Fibroblast of pulmonary artery (primary cell): ENCODE data around the gene HEPHL1.

ENCODE experiments used
- DNase-seq: peaks from one replicate; pipeline ENCODE4 v3.0.0-alpha.2; 2010; ENCODE audit warnings: low read depth
- H3K4me3 ChIP-seq: replicated peaks from 2 replicates; pipeline ENCODE4 v1.5.1; 2011; ENCODE audit warnings: low read depth, mild to moderate bottlenecking, control low read depth, low read length, moderate library complexity
- CTCF ChIP-seq: IDR thresholded peaks from 2 replicates; pipeline ENCODE4 v1.5.1; 2011; ENCODE audit warnings: mild to moderate bottlenecking, control low read depth, low read length, inconsistent platforms; ENCODE audit errors: missing control alignments

Gene HEPHL1

GRCh38 chr11:94132823-94133408, 111.8 kb downstream of the HEPHL1 start:
- no peak for TF ChIP-seq CTCF
- H3K4me3 ChIP-seq = no peak overlapping the region
- DNase-seq = no peak

DNA sequence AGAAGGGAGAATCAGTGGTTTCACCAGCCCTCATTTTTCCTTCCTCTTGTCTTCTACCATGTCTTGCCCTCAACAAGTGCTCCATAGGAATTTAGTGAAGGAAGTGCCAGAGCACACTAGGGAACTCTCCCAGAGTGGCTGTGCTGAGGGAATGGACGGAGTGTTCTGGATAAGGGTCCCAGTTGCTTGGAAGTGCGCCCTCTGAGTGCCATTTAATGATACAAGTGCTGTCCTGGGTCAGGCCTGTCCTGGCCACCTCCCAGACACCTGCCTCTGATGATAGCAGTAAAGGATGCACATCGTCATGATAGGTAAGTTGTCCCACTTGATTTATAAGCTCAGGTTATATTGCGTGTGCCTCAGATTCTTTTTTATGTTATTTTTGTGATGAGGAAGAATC, 112.6 kb downstream of the HEPHL1 start:
- no peak overlapping the region for H3K4me3 ChIP-seq
- no peak for TF ChIP-seq CTCF

DNA sequence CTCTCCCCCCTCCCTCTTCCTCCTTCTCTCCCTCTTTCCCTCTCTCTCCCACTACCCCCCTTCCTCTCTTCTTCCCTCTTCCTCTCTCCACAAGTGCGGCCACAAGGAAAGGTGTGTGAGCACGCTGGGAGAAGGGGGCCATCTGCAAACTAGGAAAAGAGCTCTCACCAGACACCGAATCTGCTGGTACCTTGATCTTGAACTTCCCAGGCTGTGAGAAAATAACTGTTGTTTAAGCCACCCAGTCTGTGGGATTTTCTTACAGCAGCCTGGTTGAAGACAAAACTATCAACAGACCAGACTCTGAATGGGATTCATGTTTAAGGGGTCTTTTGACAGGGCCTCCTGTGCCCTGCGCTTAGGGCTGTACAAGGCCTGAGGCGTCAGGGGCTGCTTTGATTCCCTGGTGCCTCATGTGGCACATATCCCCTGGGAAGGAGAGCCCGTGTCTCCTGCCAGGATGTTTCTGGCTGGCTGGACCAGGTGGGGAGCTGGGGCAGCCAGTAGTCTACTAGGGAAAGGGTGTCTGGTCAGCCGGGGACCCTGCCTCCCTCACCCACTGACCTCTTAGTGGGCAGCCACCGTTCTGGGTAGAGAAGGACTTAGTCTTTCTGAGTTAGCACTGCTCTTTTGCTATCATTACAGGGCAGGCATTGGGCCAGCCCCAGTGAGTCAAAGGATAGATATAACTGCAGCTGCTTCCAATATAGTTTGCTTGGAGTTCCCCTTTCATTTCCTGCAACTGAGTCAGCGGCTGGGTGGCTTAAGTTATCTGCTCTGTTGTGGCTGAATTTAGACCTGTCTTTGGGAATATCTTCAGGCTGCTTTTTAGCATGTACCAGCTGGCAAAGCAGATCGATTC, 113.7 kb downstream of the HEPHL1 start:
- peak; percentile 85 for DNase-seq
- TF ChIP-seq CTCF = no peak
- H3K4me3 ChIP-seq = peak overlapping the region; percentile 20

More for the DNA sequence above, 112.6 kb downstream of the HEPHL1 start:
- DNase-seq = no peak

DNA sequence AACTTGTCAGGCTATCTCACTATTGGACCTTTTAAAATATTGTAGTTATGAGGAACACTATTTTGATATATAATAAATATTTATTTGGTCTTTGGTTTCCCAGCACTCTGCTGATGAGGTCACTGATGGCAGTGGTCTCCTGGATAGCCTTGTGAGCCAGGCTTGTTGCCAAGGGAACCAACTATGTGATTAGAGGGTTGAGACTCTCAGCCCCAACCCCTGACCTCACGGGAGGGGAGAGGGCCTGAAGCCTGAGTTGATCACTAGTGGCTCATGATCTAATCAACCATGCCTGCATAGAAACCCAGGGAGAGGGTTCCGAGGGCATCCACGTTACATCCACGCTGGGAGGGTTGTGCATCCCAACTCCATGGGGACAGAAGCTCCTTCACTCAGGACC, 118.3 kb downstream of the HEPHL1 start:
- no peak for DNase-seq
- TF ChIP-seq CTCF = no peak

GRCh38 chr11:94140154-94140655, 119.1 kb downstream of the HEPHL1 start:
- TF ChIP-seq CTCF = no peak
- no peak overlapping the region for H3K4me3 ChIP-seq
- DNase-seq = no peak

More for the DNA sequence above, 118.3 kb downstream of the HEPHL1 start:
- H3K4me3 ChIP-seq = no peak overlapping the region

GRCh38 chr11:94141511-94142307, 120.6 kb downstream of the HEPHL1 start:
- no peak for TF ChIP-seq CTCF
- no peak overlapping the region for H3K4me3 ChIP-seq
- DNase-seq = no peak
